HepG2 (cell line): Measurements from ENCODE around the gene RAB2B. TPM values are rescaled to one million over a fixed set of nuclear protein-coding genes. Genes with fewer than 3 reads are reported as not detected.

Experiments used
- DRAP1 ChIP-seq: IDR thresholded peaks from 2 replicates; pipeline ENCODE4 v1.6.1; 2016; ENCODE audit warnings: missing genetic modification reagents, missing compliant biosample characterization
- GLMP ChIP-seq: sonication (generic); formaldehyde crosslinking; IDR thresholded peaks from 2 replicates; pipeline ENCODE4 v1.9.0; 2021; ENCODE audit warnings: missing genetic modification reagents, mild to moderate bottlenecking, borderline replicate concordance
- ISL2 ChIP-seq: sonication (generic); formaldehyde crosslinking; IDR thresholded peaks from 2 replicates; pipeline ENCODE4 v1.5.0; 2020; ENCODE audit warnings: missing genetic modification reagents
- KDM3A ChIP-seq: IDR thresholded peaks from 2 replicates; pipeline ENCODE4 v1.6.1; 2018; ENCODE audit warnings: low read depth, missing compliant biosample characterization
- NFE2L2 ChIP-seq: fragments of 150-350 bp; IDR thresholded peaks from 2 replicates; pipeline ENCODE4 v1.6.1; 2014; ENCODE audit warnings: low read length
- NFIB ChIP-seq: sonication (generic); formaldehyde crosslinking; IDR thresholded peaks from 2 replicates; pipeline ENCODE4 v1.9.0; 2021; ENCODE audit warnings: missing genetic modification reagents, mild to moderate bottlenecking, borderline replicate concordance
- PAWR ChIP-seq: sonication (generic); formaldehyde crosslinking; IDR thresholded peaks from 2 replicates; pipeline ENCODE4 v1.4.0; 2020; ENCODE audit warnings: missing genetic modification reagents, mild to moderate bottlenecking, borderline replicate concordance
- RBM39 ChIP-seq: fragments of 200-400 bp; formaldehyde crosslinking; IDR thresholded peaks from one replicate; pipeline ENCODE4 v1.6.1; 2018; ENCODE audit warnings: antibody characterized with exemption, mild to moderate bottlenecking, low read depth, low read length; ENCODE audit not compliant: poor library complexity, severe bottlenecking
- REXO4 ChIP-seq: sonication (generic); formaldehyde crosslinking; IDR thresholded peaks from 2 replicates; pipeline ENCODE4 v1.8.0; 2022; ENCODE audit warnings: missing genetic modification reagents, mild to moderate bottlenecking, borderline replicate concordance
- SNAPC5 ChIP-seq: sonication (generic); formaldehyde crosslinking; IDR thresholded peaks from 2 replicates; pipeline ENCODE4 v1.8.1; 2023; ENCODE audit warnings: mild to moderate bottlenecking, missing genetic modification reagents, borderline replicate concordance
- SP1 ChIP-seq, 2 experiments: fragments of 450-650 bp in 1 of 2; sonication (generic) in 1 of 2; formaldehyde crosslinking in 1 of 2; IDR thresholded peaks; 2 replicates each; pipeline versions ENCODE4 v1.4.0 to v1.6.1; 2016 to 2020; ENCODE audit warnings: missing genetic modification reagents in 1 of 2
- SRSF9 ChIP-seq: fragments of 200-400 bp; formaldehyde crosslinking; IDR thresholded peaks from 2 replicates; pipeline ENCODE4 v1.6.1; 2018; ENCODE audit warnings: borderline replicate concordance, mild to moderate bottlenecking, low read depth, low read length; ENCODE audit not compliant: insufficient read depth, poor library complexity, severe bottlenecking
- TFE3 ChIP-seq: IDR thresholded peaks from 2 replicates; pipeline ENCODE4 v1.6.1; 2016
- ZFP62 ChIP-seq: sonication (generic); formaldehyde crosslinking; IDR thresholded peaks from 2 replicates; pipeline ENCODE4 v1.4.0; 2020; ENCODE audit warnings: missing genetic modification reagents
- ZMYM3 ChIP-seq: sonication (generic); formaldehyde crosslinking; IDR thresholded peaks from 2 replicates; pipeline ENCODE4 v1.5.1; 2020; ENCODE audit warnings: mild to moderate bottlenecking, missing genetic modification reagents
- ZNF33A ChIP-seq: sonication (generic); formaldehyde crosslinking; IDR thresholded peaks from 2 replicates; pipeline ENCODE4 v1.5.1; 2020; ENCODE audit warnings: missing genetic modification reagents, mild to moderate bottlenecking, moderate library complexity, borderline replicate concordance
- ZNF646 ChIP-seq: sonication (generic); formaldehyde crosslinking; IDR thresholded peaks from 2 replicates; pipeline ENCODE4 v1.9.0; 2021; ENCODE audit warnings: mild to moderate bottlenecking, missing genetic modification reagents
- ZNF883 ChIP-seq: sonication (generic); formaldehyde crosslinking; IDR thresholded peaks from 2 replicates; pipeline ENCODE4 v1.5.1; 2020; ENCODE audit warnings: mild to moderate bottlenecking, missing genetic modification reagents; ENCODE audit errors: not compliant biosample characterization
- polyA plus RNA-seq, 8 experiments: library from polyadenylated mRNA; depleted of rRNA in 3 of 8; stranded (reverse) in 7 of 8; unstranded in 1 of 8; fragments of >200 nt; fragmentation: Illumina TruSeq in 4 of 8; extraction: Trizol in 4 of 8; gene quantifications; 2 replicates each; pipeline versions ENCODE4 v1.2.1 to v1.2.3, GENCODE V29; 2011 to 2016; ENCODE audit warnings: low read depth in 4 of 8, missing spikeins in 1 of 8, mixed read lengths in 1 of 8; ENCODE audit not compliant: insufficient read depth in 1 of 8
- total RNA-seq, 5 experiments: library from RNA; depleted of rRNA; stranded (reverse); fragments of >200 nt; fragmentation: Illumina TruSeq; extraction: Trizol; gene quantifications; 2 replicates each; pipeline ENCODE4 v1.2.3, GENCODE V29; 2016; ENCODE audit warnings: low read depth in 1 of 5

Gene RAB2B
- total and polyA plus RNA-seq, 2 of the 13 experiments (the other 11 are each of a cell fraction or from before 2014, with no cell fraction given), result 36.0 to 60.6 TPM

- no peak for TF ChIP-seq ZNF646 (CRISPR knock-in tag)
- TF ChIP-seq ZMYM3 (CRISPR knock-in tag), result peak; percentile 69; the same call in 1 of the 2 replicates
- no peak for TF ChIP-seq SP1 (IDR thresholded peaks at IDR 0.05)
- peak; percentile 98 for TF ChIP-seq SP1 (CRISPR knock-in tag; IDR thresholded peaks at IDR 0.05)
- TF ChIP-seq ISL2 (CRISPR knock-in tag), result peak; percentile 64; the same call in 1 of the 2 replicates
- TF ChIP-seq SRSF9, result no peak
- TF ChIP-seq SNAPC5 (CRISPR knock-in tag), result no peak; the same call in 1 of the 2 replicates
- peak; percentile 68 for TF ChIP-seq ZNF883 (CRISPR knock-in tag)
- peak; percentile 47 for TF ChIP-seq RBM39
- TF ChIP-seq DRAP1 (CRISPR knock-in tag), result peak; percentile 89
- no peak; the same call in 1 of the 2 replicates for TF ChIP-seq PAWR (CRISPR knock-in tag)
- TF ChIP-seq NFIB, result no peak
- TF ChIP-seq GLMP (CRISPR knock-in tag), result no peak
- no peak for TF ChIP-seq REXO4 (CRISPR knock-in tag)
- TF ChIP-seq NFE2L2, result no peak
- no peak; the same call in 1 of the 2 replicates for TF ChIP-seq TFE3
- TF ChIP-seq ZNF33A, result no peak; the same call in 1 of the 2 replicates
- peak; percentile 90 for TF ChIP-seq KDM3A (CRISPR knock-in tag)
- TF ChIP-seq ZFP62 (CRISPR knock-in tag), result no peak
Observed at GRCh38 chr14:21455912-21456667, 20.7 kb downstream of the RAB2B start, which contains the start of gene CHD8 (continued).
